Stimulated activated CD4-positive, alpha-beta T cell treated with anti-CD3 and anti-CD28 coated beads, Interleukin-12 subunit alpha, Interleukin-12 subunit beta, amount 100 ng/mL, for 48 hours (primary cell): Measurements from ENCODE around the gene KSR1.

Source experiments
- DNase-seq, 3 donors: peaks; one replicate each; pipeline ENCODE4 v3.0.0-alpha.2; 2020; ENCODE audit warnings: low read depth in 2 of 3, low spot score in 1 of 3

The KSR1 gene

DNA sequence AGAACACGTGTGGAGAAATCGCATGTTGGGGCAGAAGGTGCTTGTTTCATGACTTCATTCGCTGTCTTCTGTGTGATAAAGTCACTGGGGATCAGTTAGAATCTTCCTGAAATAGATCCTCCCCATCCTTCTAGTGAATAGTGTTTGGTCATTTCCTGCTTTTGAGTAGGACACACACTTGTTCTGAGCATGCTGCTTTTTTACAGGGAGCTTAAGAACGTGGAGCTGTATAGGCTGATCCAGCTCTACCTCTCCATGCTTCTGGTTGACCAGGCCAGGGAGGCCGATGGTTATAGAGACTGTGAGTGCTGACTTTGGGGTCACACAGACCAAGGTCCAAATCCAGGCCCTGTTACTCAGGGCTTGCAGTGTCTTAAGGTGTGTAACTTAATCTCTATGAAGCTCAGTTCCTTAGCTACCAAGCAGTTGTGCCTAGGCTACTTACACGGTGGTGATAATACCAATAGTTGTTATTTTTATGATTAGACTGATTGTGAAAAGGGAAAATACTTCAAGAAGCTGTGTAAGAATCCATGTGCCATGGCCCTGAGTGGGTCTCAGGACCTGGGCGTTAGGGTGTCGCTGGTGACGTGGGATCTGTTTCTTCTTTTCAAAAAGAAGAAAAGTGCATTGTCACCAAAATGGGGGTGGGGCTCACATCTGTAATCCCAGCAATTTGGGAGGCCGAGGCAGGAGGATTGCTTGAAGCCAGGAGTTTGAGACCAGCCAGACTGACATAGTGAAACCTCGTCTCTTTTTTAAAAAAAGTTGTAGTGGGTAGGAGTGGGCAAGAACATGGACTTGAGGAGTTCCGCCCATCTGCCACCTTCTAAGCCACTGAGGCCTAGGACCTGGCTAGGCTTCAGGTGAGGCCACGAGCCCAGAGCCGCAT lies 110.7 kb downstream of the KSR1 start:
- DNase-seq = no peak

- DNase-seq = no peak
These were observed 111.3 kb downstream of the KSR1 start for GRCh38 chr17:27567563-27567859.

DNA sequence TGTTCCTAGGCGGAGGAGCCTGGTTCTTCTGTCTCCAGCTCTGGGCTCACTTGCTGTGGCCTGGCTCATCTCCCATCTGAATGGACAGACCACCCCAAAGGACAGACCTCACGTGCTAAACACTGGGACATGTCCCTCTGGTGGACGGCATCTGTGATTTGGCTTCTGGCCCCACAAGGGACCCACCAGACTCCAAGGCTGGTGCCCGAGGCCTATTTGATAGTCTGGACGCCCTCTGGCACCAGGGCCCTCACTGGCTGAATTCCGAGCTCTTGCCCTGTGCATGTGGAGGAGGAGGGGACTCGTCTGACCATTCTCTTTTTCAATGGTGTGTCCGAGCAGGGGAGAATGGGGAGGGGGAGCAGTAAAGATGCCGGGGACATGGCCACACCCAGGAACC lies 112.0 kb downstream of the KSR1 start:
- DNase-seq = no peak

GRCh38 chr17:27568811-27569210 lies 112.6 kb downstream of the KSR1 start:
- no peak for DNase-seq

DNA sequence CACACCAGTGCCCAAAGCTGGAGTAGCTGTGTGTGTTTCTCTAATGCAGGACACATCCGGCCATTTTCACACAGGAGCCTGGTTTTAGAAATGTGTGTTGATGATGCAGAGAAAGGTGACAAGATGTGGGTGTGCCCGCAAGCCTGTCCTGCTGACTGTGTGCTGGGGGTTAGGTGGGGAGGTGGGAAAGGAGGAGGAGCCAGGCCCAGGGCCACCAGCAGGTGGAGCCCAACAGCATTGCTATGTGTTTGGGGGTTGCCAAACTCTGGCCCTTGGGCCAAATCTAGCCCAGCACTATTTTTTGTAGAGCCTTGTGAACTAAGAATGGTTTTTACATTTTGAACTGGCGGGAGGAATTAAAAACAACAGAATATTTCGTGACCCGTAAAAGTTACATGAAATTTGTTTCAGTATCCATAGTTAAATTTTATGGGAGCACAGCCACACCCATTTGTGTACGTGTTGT lies 113.0 kb downstream of the KSR1 start:
- DNase-seq = peak; percentile 40 to 47 (median 45)

- DNase-seq = no peak
These were observed 113.8 kb downstream of the KSR1 start for GRCh38 chr17:27569884-27570577.

- DNase-seq = no peak
These were observed 114.3 kb downstream of the KSR1 start for GRCh38 chr17:27570578-27570914.

- no peak for DNase-seq
These were observed 115.5 kb downstream of the KSR1 start for GRCh38 chr17:27571563-27572352.

DNA sequence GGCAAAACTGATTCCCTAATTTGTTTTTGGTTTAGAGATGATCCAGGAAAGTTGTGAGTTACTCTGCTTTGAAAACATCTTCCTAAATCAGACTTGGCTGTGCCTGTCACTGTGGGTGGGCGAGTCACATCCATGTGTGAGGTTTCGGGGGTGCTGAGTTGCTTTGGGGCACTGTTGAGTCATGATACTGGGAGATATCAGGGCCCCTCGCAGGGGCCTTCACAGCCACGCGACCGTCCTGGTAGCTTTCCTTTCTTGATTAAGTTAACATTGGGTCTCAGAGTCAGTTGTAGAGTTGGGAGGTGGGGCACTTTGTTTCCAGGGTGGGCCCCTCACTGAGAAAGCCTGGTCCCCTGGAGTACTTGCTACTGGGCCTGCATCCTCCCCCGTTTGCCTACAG lies 116.4 kb downstream of the KSR1 start:
- DNase-seq = peak; percentile 57 to 67 (median 60)

GRCh38 chr17:27573548-27573947 lies 117.3 kb downstream of the KSR1 start:
- DNase-seq = no peak

DNA sequence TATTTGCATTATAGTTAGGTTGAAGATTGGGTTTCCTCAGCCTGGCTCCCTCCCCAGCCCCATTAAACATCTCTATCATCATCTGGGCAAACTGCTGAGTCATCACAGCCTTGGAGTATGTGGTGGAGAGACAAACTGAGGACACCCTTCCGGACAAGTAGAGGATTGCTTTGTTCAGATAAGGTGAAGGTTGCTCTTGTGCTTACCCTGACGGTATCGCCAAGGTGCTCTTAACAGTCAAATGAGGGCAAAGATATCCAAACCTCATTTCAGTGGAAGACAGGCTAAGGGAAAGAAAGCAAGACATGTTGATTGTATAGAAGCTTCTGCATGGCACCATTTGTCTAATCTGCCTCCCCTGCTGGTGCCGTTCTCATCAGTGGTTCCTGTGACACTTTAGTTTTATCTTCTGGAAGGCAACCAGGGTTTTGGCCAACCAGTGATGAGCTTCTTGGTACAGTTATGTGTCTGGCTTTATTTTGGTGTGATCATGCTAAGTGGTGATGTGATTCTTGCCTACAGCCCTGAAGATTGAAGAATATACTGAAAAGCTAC lies 117.8 kb downstream of the KSR1 start:
- no peak for DNase-seq

DNA sequence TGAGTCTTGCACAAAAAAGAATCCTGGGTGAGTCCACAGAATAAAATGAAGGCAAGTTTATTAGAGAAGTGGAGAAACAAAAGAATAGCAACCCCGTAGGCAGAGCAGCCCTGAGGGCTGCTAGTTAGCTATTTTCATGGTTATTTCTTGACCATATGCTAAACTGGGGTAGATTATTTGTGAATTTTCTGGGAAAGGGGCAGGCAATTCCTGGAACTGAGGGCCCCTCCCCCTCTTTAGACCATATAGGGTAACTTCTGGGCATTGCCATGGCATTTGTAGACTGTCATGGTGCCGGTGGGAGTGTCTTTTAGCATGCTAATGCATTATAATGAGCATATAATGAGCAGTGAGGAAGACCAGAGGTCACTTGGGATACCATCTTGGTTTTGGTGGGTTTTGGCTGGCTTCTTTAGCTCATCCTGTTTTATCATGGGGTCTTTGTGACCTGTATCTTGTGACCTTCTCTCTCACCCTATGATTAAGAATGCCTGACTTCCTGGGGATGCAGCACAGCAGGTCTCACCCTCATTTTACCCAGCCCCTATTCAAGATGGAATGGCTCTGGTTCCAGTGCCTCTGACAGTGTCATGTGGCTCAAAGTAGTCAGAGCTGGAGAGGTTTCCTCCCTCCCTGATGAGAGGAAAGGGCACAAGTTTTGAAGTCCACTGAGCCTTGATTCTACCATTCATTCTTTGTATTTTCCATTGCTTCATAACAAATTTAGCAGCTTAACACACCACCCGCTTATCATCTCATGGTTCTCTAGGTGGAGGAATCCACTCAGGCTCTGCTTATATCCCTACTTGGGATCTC lies 119.1 kb downstream of the KSR1 start:
- no peak for DNase-seq

GRCh38 chr17:27575912-27576252 lies 119.6 kb downstream of the KSR1 start:
- DNase-seq = no peak

GRCh38 chr17:27576477-27577083 lies 120.3 kb downstream of the KSR1 start:
- DNase-seq = no peak

GRCh38 chr17:27577121-27577761 lies 121.0 kb downstream of the KSR1 start:
- DNase-seq = no peak

GRCh38 chr17:27577884-27578717 lies 121.9 kb downstream of the KSR1 start:
- DNase-seq = no peak

DNA sequence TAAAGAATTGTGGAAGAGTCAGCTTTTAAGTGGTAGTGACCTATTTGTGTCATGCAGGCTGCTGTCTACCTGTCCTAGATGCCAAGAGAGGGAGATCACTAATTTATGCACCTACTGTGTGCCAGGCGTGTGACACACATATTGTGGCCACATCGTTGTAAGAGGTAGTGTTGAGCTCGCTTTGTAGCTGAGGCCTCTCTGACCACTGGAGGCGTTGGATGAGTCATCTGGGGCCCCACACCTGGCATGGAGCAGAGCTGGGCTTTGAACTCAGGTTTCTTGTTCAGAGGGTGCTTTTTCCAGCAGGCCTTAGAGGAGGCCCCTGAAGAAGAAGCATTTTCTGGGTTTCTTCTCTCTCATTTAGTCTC lies 122.5 kb downstream of the KSR1 start:
- peak; percentile 54 to 65 (median 55) for DNase-seq

GRCh38 chr17:27579304-27579703 lies 123.1 kb downstream of the KSR1 start:
- DNase-seq = no peak

DNA sequence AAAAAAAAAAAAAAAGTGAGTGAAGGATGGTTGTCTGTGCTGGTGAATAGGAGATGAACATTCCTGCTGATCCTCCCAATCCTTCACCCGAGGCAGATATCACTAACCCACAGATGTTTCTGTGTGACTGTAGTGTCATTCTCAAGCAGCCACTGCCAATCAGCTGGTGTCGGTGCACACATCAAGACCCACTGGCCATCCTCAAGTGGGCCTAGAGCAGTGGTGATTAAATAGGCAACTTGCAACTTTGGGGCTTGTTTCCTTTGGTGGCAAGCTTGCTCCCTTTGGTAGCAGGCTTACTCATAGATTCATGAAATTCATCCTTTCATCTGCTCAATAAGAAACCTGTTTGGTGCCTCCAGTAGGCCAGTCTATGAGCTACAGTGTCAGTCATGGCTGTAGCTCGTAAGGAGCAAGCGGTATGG lies 123.7 kb downstream of the KSR1 start:
- DNase-seq = peak in 1 of 3 donors; percentile 20
